DOHH2 (cell line): ENCODE results near the gene SUPT5H.

Experiments
- H3F3A ChIP-seq: fragments of 200-600 bp; sonication (generic), shearing (Covaris generic); 2 replicates; pipeline ENCODE4 v1.6.0; 2016; ENCODE audit warnings: antibody characterized with exemption, mild to moderate bottlenecking; ENCODE audit not compliant: control insufficient read depth, insufficient read depth
- H3K27ac ChIP-seq: fragments of 200-600 bp; sonication (generic); 2 replicates; pipeline ENCODE4 v1.5.1; 2014; ENCODE audit warnings: low read depth, mild to moderate bottlenecking, low read length, moderate library complexity
- H3K27me3 ChIP-seq: fragments of 200-600 bp; sonication (generic); 2 replicates; pipeline ENCODE4 v1.6.1; 2014; ENCODE audit warnings: mild to moderate bottlenecking, low read length, mixed read lengths; ENCODE audit not compliant: control insufficient read depth
- H3K36me3 ChIP-seq: fragments of 200-600 bp; sonication (generic); 2 replicates; pipeline ENCODE4 v1.6.1; 2014; ENCODE audit warnings: mild to moderate bottlenecking, low read length, moderate library complexity, mixed read lengths; ENCODE audit not compliant: control insufficient read depth
- H3K4me1 ChIP-seq: fragments of 200-600 bp; sonication (generic); 2 replicates; pipeline ENCODE4 v1.6.1; 2014; ENCODE audit warnings: mild to moderate bottlenecking, low read length, mixed read lengths; ENCODE audit not compliant: control insufficient read depth
- H3K4me2 ChIP-seq: fragments of 200-600 bp; sonication (generic); 2 replicates; pipeline ENCODE4 v1.6.0; 2014; ENCODE audit warnings: mild to moderate bottlenecking, low read length, moderate library complexity
- H3K4me3 ChIP-seq: fragments of 200-600 bp; sonication (generic); 2 replicates; pipeline ENCODE4 v1.5.1; 2014; ENCODE audit warnings: mild to moderate bottlenecking, low read length, mixed read lengths
- H3K79me2 ChIP-seq: fragments of 200-600 bp; sonication (generic); 2 replicates; pipeline ENCODE4 v1.6.1; 2014; ENCODE audit warnings: mild to moderate bottlenecking, low read length, mixed read lengths; ENCODE audit not compliant: control insufficient read depth
- H3K9me2 ChIP-seq: fragments of 200-600 bp; sonication (generic); replicated peaks from 2 replicates; pipeline ENCODE4 v1.6.1; 2014; ENCODE audit warnings: mild to moderate bottlenecking, low read length, mixed read lengths; ENCODE audit not compliant: control insufficient read depth
- H3K9me3 ChIP-seq: fragments of 200-600 bp; sonication (generic); 2 replicates; pipeline ENCODE4 v1.6.1; 2014; ENCODE audit warnings: antibody characterized with exemption, low read length, mixed read lengths; ENCODE audit not compliant: control insufficient read depth, insufficient read depth
- H4K20me1 ChIP-seq: fragments of 200-600 bp; sonication (generic); 2 replicates; pipeline ENCODE4 v1.6.0; 2014; ENCODE audit warnings: low read depth, mild to moderate bottlenecking, antibody characterized with exemption, low read length, moderate library complexity; ENCODE audit not compliant: control insufficient read depth, insufficient read depth
- CTCF ChIP-seq: fragments of 200-600 bp; sonication (generic); IDR thresholded peaks from one replicate; pipeline ENCODE4 v1.5.1; 2014; ENCODE audit warnings: antibody characterized with exemption, mild to moderate bottlenecking, low read depth, low read length; ENCODE audit not compliant: poor library complexity, severe bottlenecking
- EZH2phosphoT487 ChIP-seq: fragments of 200-600 bp; sonication (generic); IDR thresholded peaks from 2 replicates; pipeline ENCODE4 v1.6.1; 2017; ENCODE audit warnings: borderline replicate concordance, mild to moderate bottlenecking, antibody characterized with exemption, low read length, moderate library complexity, mixed read lengths

Gene SUPT5H

GRCh38 chr19:39409208-39410016, 36.0 kb upstream of the SUPT5H start:
- Histone ChIP-seq H3K27ac (peak overlapping the region; percentile 97), H3K4me1 (peaks cover 57% of the 10 kb centered on the region), H3K27me3 (no peaks in the 10 kb centered on the region), H3K9me3 (no peaks in the 10 kb centered on the region), H3K4me2 (peak overlapping the region; percentile 97), H3K36me3 (peaks cover 38% of the 10 kb centered on the region), H3K4me3 (peak overlapping the region; percentile 99), H3F3A (peaks cover 45% of the 10 kb centered on the region), H3K79me2 (peaks cover 62% of the 10 kb centered on the region), H3K9me2 (no peaks in the 10 kb centered on the region), H4K20me1 (peaks cover 11% of the 10 kb centered on the region)
- TF ChIP-seq CTCF (no peak), EZH2phosphoT487 (no peak)

GRCh38 chr19:39410017-39410830, 35.2 kb upstream of the SUPT5H start:
- Histone ChIP-seq H3K27ac (peak overlapping the region; percentile 97), H3K4me2 (peak overlapping the region; percentile 97), H3K9me2 (no peaks in the 10 kb centered on the region), H3K36me3 (peaks cover 38% of the 10 kb centered on the region), H3K4me3 (peak overlapping the region; percentile 99), H4K20me1 (peaks cover 11% of the 10 kb centered on the region), H3K9me3 (no peaks in the 10 kb centered on the region), H3K79me2 (peaks cover 60% of the 10 kb centered on the region), H3K27me3 (no peaks in the 10 kb centered on the region), H3K4me1 (peaks cover 53% of the 10 kb centered on the region), H3F3A (peaks cover 40% of the 10 kb centered on the region)
- TF ChIP-seq CTCF, result no peak
- TF ChIP-seq EZH2phosphoT487, result no peak

- peaks cover 38% of the 10 kb centered on the region for H3K36me3 ChIP-seq
- H3K9me2 ChIP-seq, result no peaks in the 10 kb centered on the region
- H3K27ac ChIP-seq, result peak overlapping the region; percentile 97
- H3F3A ChIP-seq, result peaks cover 35% of the 10 kb centered on the region
- H3K4me1 ChIP-seq, result peaks cover 48% of the 10 kb centered on the region
- H3K79me2 ChIP-seq, result peaks cover 57% of the 10 kb centered on the region
- peaks cover 11% of the 10 kb centered on the region for H4K20me1 ChIP-seq
- TF ChIP-seq EZH2phosphoT487 (no peak), CTCF (no peak)
- no peaks in the 10 kb centered on the region for H3K27me3 ChIP-seq
- H3K4me2 ChIP-seq, result peak overlapping the region; percentile 97
- H3K9me3 ChIP-seq, result no peaks in the 10 kb centered on the region
- peak overlapping the region; percentile 99 for H3K4me3 ChIP-seq
Measured at GRCh38 chr19:39410831-39411080, 34.6 kb upstream of the SUPT5H start.
